Neural progenitor cell (in vitro differentiated cells): ENCODE data around the gene STEAP1B.

Experiments used
- CTCF ChIP-seq: fragments of 200-600 bp; sonication (generic); IDR thresholded peaks from 2 replicates; pipeline ENCODE4 v1.5.1; 2017; ENCODE audit warnings: antibody characterized with exemption, mild to moderate bottlenecking
- EZH2 ChIP-seq: fragments of 200-600 bp; sonication (generic); IDR thresholded peaks from 2 replicates; pipeline ENCODE4 v1.6.1; 2017; ENCODE audit warnings: antibody characterized with exemption, mild to moderate bottlenecking, moderate library complexity
- EZH2phosphoT487 ChIP-seq: fragments of 200-600 bp; sonication (generic); IDR thresholded peaks from 2 replicates; pipeline ENCODE4 v1.6.1; 2017; ENCODE audit warnings: antibody characterized with exemption

- TF ChIP-seq CTCF (no peak), EZH2phosphoT487 (no peak), EZH2 (no peak)
Measured at GRCh38 chr7:22375359-22376048, 124.5 kb downstream of the STEAP1B start.
